Erythroblast (primary cell): ENCODE measurements around the gene ASRGL1.

Source experiments
- GATA1 ChIP-seq: IDR thresholded peaks from 2 replicates; pipeline ENCODE4 v1.6.1; 2011; ENCODE audit warnings: low read depth, mild to moderate bottlenecking, control low read depth, low read length, moderate library complexity
- POLR2A ChIP-seq: IDR thresholded peaks from 2 replicates; pipeline ENCODE4 v1.6.1; 2011; ENCODE audit warnings: mild to moderate bottlenecking, low read length

DNA sequence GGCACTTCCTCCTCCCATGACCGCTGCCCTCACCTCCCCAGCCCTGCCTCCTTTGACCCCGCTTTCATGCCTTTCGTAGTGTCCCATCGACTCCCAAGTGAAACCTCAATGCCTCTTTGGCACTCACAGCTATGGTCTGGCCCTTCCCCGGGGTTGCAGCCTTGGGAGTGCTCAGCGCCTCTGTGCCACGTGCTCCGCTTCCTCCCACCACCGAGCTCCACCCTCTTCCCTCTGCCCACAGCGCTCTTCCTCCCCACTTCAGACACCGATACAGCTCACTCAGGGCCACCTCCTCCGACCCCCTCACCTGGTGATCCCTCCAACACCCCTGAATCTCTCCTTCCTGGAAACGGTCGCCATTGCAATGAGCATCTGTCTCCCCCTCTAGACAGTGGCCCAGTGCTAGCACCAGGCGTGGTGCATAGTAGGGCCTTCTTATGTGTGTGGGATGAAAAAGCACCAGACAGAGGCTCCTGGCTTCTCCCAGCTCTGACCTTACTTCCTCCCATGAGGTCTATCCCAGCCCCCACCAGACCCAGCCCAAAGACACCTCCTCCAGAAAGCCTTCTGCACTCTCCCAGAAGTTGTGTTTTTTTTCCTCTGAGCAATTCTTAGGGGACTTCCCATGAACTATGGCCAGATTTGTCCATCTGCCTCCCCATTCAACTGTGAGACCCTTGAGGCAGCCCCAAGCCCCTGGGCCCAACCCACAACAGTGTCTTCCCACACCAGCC lies 65.1 kb downstream of the ASRGL1 start:
- TF ChIP-seq POLR2A (no peak), GATA1 (no peak)
